Mesenchymal stem cell (in vitro differentiated cells and primary cell): ENCODE measurements around the gene IL1RAPL1.

Experiments
- DNase-seq: peaks from one replicate; pipeline ENCODE4 v3.0.0-alpha.2; 2013
- H2AFZ ChIP-seq: one replicate; pipeline ENCODE4 v1.6.1; 2013; ENCODE audit warnings: low read depth, mild to moderate bottlenecking, control low read depth, inconsistent platforms, low read length, moderate library complexity
- H2AK5ac ChIP-seq: 2 replicates; pipeline ENCODE4 v1.6.1; 2013; ENCODE audit warnings: low read length, moderate library complexity, mild to moderate bottlenecking, inconsistent platforms; ENCODE audit not compliant: severe bottlenecking
- H2BK120ac ChIP-seq: one replicate; pipeline ENCODE4 v1.6.1; 2013; ENCODE audit warnings: low read depth, mild to moderate bottlenecking, inconsistent platforms, low read length, moderate library complexity
- H2BK12ac ChIP-seq, 2 experiments: one replicate each; pipeline ENCODE4 v1.6.1; 2013; ENCODE audit warnings: inconsistent platforms in 2 of 2, low read length in 2 of 2, mild to moderate bottlenecking in 2 of 2, moderate library complexity in 2 of 2, control low read depth in 1 of 2
- H2BK15ac ChIP-seq: one replicate; pipeline ENCODE4 v1.6.1; 2013; ENCODE audit warnings: mild to moderate bottlenecking, low read depth, inconsistent platforms; ENCODE audit not compliant: poor library complexity, severe bottlenecking
- H2BK5ac ChIP-seq: 2 replicates; pipeline ENCODE4 v1.6.1; 2013; ENCODE audit warnings: low read depth, mild to moderate bottlenecking, low read length, control low read depth, inconsistent platforms; ENCODE audit not compliant: poor library complexity, severe bottlenecking
- H3K14ac ChIP-seq, 2 experiments: one replicate each; pipeline ENCODE4 v1.6.1; 2013; ENCODE audit warnings: inconsistent platforms in 2 of 2, low read length in 2 of 2, control low read depth in 1 of 2, mild to moderate bottlenecking in 1 of 2, moderate library complexity in 1 of 2
- H3K18ac ChIP-seq, 2 experiments: one replicate each; pipeline ENCODE4 v1.6.1; 2013; ENCODE audit warnings: inconsistent platforms in 2 of 2, low read length in 2 of 2, control low read depth in 1 of 2, low read depth in 1 of 2, mild to moderate bottlenecking in 1 of 2
- H3K23ac ChIP-seq, 2 experiments: one replicate each; pipeline ENCODE4 v1.6.1; 2013; ENCODE audit warnings: inconsistent platforms in 2 of 2, low read length in 2 of 2, mild to moderate bottlenecking in 2 of 2, moderate library complexity in 2 of 2, control low read depth in 1 of 2
- H3K27ac ChIP-seq: 2 replicates; pipeline ENCODE4 v1.5.1; 2013; ENCODE audit warnings: mild to moderate bottlenecking, moderate library complexity, low read length, control low read depth, inconsistent platforms; ENCODE audit not compliant: poor library complexity, severe bottlenecking
- H3K27me3 ChIP-seq, 2 experiments: 2 replicates each; pipeline versions ENCODE4 v1.6.1 to v1.7.0; 2013; ENCODE audit warnings: low read length in 2 of 2, mild to moderate bottlenecking in 2 of 2, moderate library complexity in 2 of 2, control low read depth in 1 of 2, inconsistent platforms in 1 of 2; ENCODE audit not compliant: control insufficient read depth in 1 of 2, insufficient read depth in 1 of 2
- H3K36me3 ChIP-seq, 2 experiments: 2 replicates each; pipeline versions ENCODE4 v1.6.1 to v1.7.0; 2013; ENCODE audit warnings: low read length in 2 of 2, control low read depth in 1 of 2, inconsistent platforms in 1 of 2, low read depth in 1 of 2, mild to moderate bottlenecking in 1 of 2; ENCODE audit not compliant: insufficient read depth in 2 of 2, control insufficient read depth in 1 of 2
- H3K4ac ChIP-seq, 2 experiments: one replicate each; pipeline ENCODE4 v1.6.1; 2013; ENCODE audit warnings: inconsistent platforms in 2 of 2, low read length in 2 of 2, mild to moderate bottlenecking in 2 of 2, moderate library complexity in 2 of 2, control low read depth in 1 of 2, low read depth in 1 of 2
- H3K4me1 ChIP-seq: 2 replicates; pipeline ENCODE4 v1.6.1; 2013; ENCODE audit warnings: low read depth, low read length, control low read depth; ENCODE audit not compliant: control insufficient read depth, insufficient read depth
- H3K4me2 ChIP-seq: 2 replicates; pipeline ENCODE4 v1.6.1; 2013; ENCODE audit warnings: low read length, mild to moderate bottlenecking, inconsistent platforms; ENCODE audit not compliant: poor library complexity, severe bottlenecking
- H3K4me3 ChIP-seq, 2 experiments: 2 replicates each; pipeline versions ENCODE4 v1.5.1 to v1.7.0; 2013; ENCODE audit warnings: low read length in 2 of 2, mild to moderate bottlenecking in 2 of 2, control low read depth in 1 of 2, low read depth in 1 of 2; ENCODE audit not compliant: insufficient read depth in 1 of 2
- H3K79me1 ChIP-seq: replicated peaks from 2 replicates; pipeline ENCODE4 v1.6.1; 2013; ENCODE audit warnings: mild to moderate bottlenecking, control low read depth, low read length, inconsistent platforms; ENCODE audit not compliant: poor library complexity, severe bottlenecking
- H3K9ac ChIP-seq: 2 replicates; pipeline ENCODE4 v1.7.0; 2013; ENCODE audit warnings: mild to moderate bottlenecking, low read length, moderate library complexity
- H3K9me3 ChIP-seq: 2 replicates; pipeline ENCODE4 v1.7.0; 2013; ENCODE audit warnings: mild to moderate bottlenecking, low read length; ENCODE audit not compliant: control insufficient read depth
- H4K8ac ChIP-seq: one replicate; pipeline ENCODE4 v1.6.1; 2013; ENCODE audit warnings: inconsistent platforms, mild to moderate bottlenecking, low read length, moderate library complexity
- H4K91ac ChIP-seq: one replicate; pipeline ENCODE4 v1.6.1; 2013; ENCODE audit warnings: mild to moderate bottlenecking, low read length, inconsistent platforms
- WGBS: methylation state at CpG from one replicate; pipeline ENCODE4 v1.1.7; 2013; ENCODE audit warnings: mixed read lengths; 5-methylcytosine and 5-hydroxymethylcytosine counted together

The IL1RAPL1 gene

DNA sequence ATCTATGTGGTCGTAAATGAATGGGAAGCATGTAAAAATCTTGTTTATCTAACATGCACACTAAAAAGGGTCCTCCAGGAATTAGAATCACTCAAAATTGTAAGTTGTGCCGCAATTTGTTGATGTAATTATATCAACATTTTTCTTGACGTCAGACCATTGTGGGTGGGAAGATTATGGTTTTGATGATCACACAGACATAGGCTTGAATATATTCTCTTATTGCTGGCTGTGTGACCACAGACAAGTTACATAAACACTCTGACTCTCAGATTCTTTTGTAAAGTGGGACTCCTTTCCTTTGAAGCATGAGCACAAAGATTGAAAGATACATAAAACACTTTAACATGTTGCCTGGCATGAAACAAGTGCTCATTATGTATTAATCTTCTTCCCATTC is 51.5 kb downstream of the IL1RAPL1 start:
- H2AK5ac ChIP-seq: no peak overlapping the region
- H2BK5ac ChIP-seq: no peak overlapping the region
- no peak overlapping the region for H2BK120ac ChIP-seq
- no peak for DNase-seq
- no peak overlapping the region for H4K91ac ChIP-seq
- no peak overlapping the region for H4K8ac ChIP-seq
- H3K9me3 ChIP-seq: no peaks in the 10 kb centered on the region
- H3K4ac ChIP-seq: no peak overlapping the region
- H3K36me3 ChIP-seq: no peaks in the 10 kb centered on the region
- H2AFZ ChIP-seq: no peak overlapping the region
- no peaks in the 10 kb centered on the region for H3K4me1 ChIP-seq
- no peaks in the 10 kb centered on the region for H3K79me1 ChIP-seq
- H2BK12ac ChIP-seq: no peak overlapping the region
- WGBS: 84% methylated on average over 2 of the region's 3 CpGs
- no peak overlapping the region for H3K23ac ChIP-seq
- H3K14ac ChIP-seq: no peak overlapping the region
- H3K4me2 ChIP-seq: no peak overlapping the region
- no peak overlapping the region for H3K9ac ChIP-seq
- H3K27ac ChIP-seq: no peak overlapping the region
- H3K4me3 ChIP-seq: no peak overlapping the region
- no peak overlapping the region for H2BK15ac ChIP-seq
- no peaks in the 10 kb centered on the region for H3K27me3 ChIP-seq
- no peak overlapping the region for H3K18ac ChIP-seq

- Histone ChIP-seq H3K18ac (no peak overlapping the region), H2AK5ac (no peak overlapping the region), H3K4ac (no peak overlapping the region), H3K14ac (no peak overlapping the region), H2BK5ac (no peak overlapping the region), H3K79me1 (no peaks in the 10 kb centered on the region), H3K9ac (no peak overlapping the region), H3K36me3 (no peaks in the 10 kb centered on the region), H4K8ac (no peak overlapping the region), H3K23ac (no peak overlapping the region), H3K27me3 (no peaks in the 10 kb centered on the region), H2AFZ (no peak overlapping the region), H2BK12ac (no peak overlapping the region), H4K91ac (no peak overlapping the region), H3K27ac (no peak overlapping the region), H3K9me3 (no peaks in the 10 kb centered on the region), H3K4me2 (no peak overlapping the region), H2BK120ac (no peak overlapping the region), H2BK15ac (no peak overlapping the region), H3K4me3 (no peak overlapping the region), H3K4me1 (no peaks in the 10 kb centered on the region)
- no peak for DNase-seq
- WGBS: 11% methylated on average over 2 of the region's 2 CpGs
These were observed 52.2 kb downstream of the IL1RAPL1 start for GRCh38 chrX:28639451-28639850.

DNA sequence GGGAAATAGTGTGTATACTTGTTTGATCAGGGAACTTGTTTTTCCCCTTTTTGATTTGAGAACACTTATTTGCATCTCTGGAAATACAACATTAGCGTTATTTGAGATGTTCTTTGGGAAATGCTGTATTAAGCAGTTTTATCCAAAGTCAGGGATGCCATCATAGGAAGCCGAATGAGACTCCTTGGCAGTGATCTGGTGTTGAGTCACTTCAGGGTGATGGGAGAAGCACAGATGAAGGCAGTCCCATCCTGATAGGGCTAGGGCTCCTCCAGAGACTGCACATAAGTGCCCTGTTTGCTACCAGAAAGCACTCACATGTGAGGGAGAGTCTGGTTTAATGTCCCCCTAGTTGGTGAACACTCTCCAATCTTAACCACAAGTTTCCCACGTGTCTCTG is 62.3 kb downstream of the IL1RAPL1 start:
- Histone ChIP-seq H3K18ac (no peak overlapping the region), H3K4me2 (no peak overlapping the region)
- WGBS: 100% methylated on average over 2 of the region's 3 CpGs

DNA sequence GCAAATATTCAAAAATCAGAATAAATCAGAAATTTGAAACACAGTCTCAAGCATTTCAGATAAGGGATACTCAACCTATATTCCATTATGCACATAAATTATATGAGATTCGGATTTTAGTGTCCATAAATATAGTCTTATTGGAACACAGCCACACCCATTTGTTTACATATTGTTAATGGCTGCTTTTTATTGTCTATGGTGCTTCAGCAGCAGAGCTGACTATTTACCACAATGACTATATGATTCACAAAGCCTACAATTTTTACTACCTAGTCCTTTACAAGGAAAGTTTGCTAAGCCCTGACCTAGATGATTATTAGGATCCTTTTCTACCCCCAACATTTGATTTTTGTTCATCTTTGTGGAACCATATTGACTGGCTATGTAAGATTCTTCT is 63.9 kb downstream of the IL1RAPL1 start:
- Histone ChIP-seq H4K8ac (no peak overlapping the region), H2BK15ac (no peak overlapping the region), H3K4me2 (no peak overlapping the region), H3K79me1 (no peaks in the 10 kb centered on the region), H3K4ac (no peak overlapping the region), H2AK5ac (no peak overlapping the region), H3K36me3 (no peaks in the 10 kb centered on the region), H3K27me3 (no peaks in the 10 kb centered on the region), H2AFZ (no peak overlapping the region), H2BK12ac (no peak overlapping the region), H3K27ac (no peak overlapping the region), H3K14ac (no peak overlapping the region), H3K9me3 (no peaks in the 10 kb centered on the region), H4K91ac (no peak overlapping the region), H3K4me1 (no peaks in the 10 kb centered on the region), H3K23ac (no peak overlapping the region), H3K18ac (no peak overlapping the region), H3K4me3 (no peak overlapping the region), H2BK5ac (no peak overlapping the region), H2BK120ac (no peak overlapping the region), H3K9ac (no peak overlapping the region)
- DNase-seq: no peak
- WGBS: no CpG with 5 or more reads among the region's 1 CpG

More for the DNA sequence above, 62.3 kb downstream of the IL1RAPL1 start:
- no peak for DNase-seq
- H3K27ac ChIP-seq: no peak overlapping the region
- no peaks in the 10 kb centered on the region for H3K79me1 ChIP-seq
- no peak overlapping the region for H2BK15ac ChIP-seq
- no peak overlapping the region for H2BK12ac ChIP-seq
- H2BK120ac ChIP-seq: no peak overlapping the region
- no peaks in the 10 kb centered on the region for H3K36me3 ChIP-seq
- H4K8ac ChIP-seq: no peak overlapping the region
- H3K27me3 ChIP-seq: no peaks in the 10 kb centered on the region
- no peak overlapping the region for H3K23ac ChIP-seq
- no peak overlapping the region for H3K4me3 ChIP-seq
- H2AFZ ChIP-seq: no peak overlapping the region
- H3K9ac ChIP-seq: no peak overlapping the region
- H2AK5ac ChIP-seq: no peak overlapping the region
- H3K9me3 ChIP-seq: no peaks in the 10 kb centered on the region
- H3K4me1 ChIP-seq: no peaks in the 10 kb centered on the region
- no peak overlapping the region for H2BK5ac ChIP-seq
- no peak overlapping the region for H4K91ac ChIP-seq
- H3K14ac ChIP-seq: no peak overlapping the region
- H3K4ac ChIP-seq: no peak overlapping the region
